IMR-90 (cell line): ENCODE measurements around the gene UROD. TPM values are rescaled to one million over a fixed set of nuclear protein-coding genes. Genes with fewer than 3 reads are reported as not detected.

Experiments used
- ATAC-seq: fragments of 200-7000 bp; cut with Tn5 transposase; 2 replicates; pipeline ENCODE4 v1.9.1; 2020; ENCODE audit warnings: low read depth, mild to moderate bottlenecking, moderate library complexity
- BruUV-seq: library from RNA; stranded (reverse); fragments of 400-500 nt; replicated peaks from 2 replicates; lab custom pipeline; 2021; lab: Mats Ljungman, UMichigan
- CTCF ChIA-PET: fragments of 300-600 bp; formaldehyde crosslinking; extraction: SDS; loops from one replicate; lab custom pipeline; 2021; ENCODE audit warnings: antibody characterized with exemption; lab: Yijun Ruan, JAX
- POLR2A ChIA-PET: fragments of 300-600 bp; sonication (Branson Sonifier 250); formaldehyde crosslinking; loops from one replicate; lab custom pipeline; 2022; ENCODE audit warnings: antibody characterized with exemption; ENCODE audit not compliant: unreplicated experiment; lab: Charles Lee
- DNase-seq: peaks from one replicate; pipeline ENCODE4 v3.0.0; 2013
- H2AFZ ChIP-seq: replicated peaks from 2 replicates; pipeline ENCODE3; 2013; ENCODE audit warnings: low read length, mild to moderate bottlenecking; ENCODE audit not compliant: poor library complexity
- H2AK5ac ChIP-seq: 2 replicates; pipeline ENCODE4 v1.6.1; 2013; ENCODE audit warnings: low read depth, low read length, inconsistent platforms
- H2AK9ac ChIP-seq: replicated peaks from 2 replicates; pipeline ENCODE3; 2013; ENCODE audit warnings: mild to moderate bottlenecking, low read depth, low read length, moderate library complexity; ENCODE audit not compliant: poor library complexity
- H2BK120ac ChIP-seq: 2 replicates; pipeline ENCODE4 v1.6.1; 2013; ENCODE audit warnings: low read depth, low read length, inconsistent platforms
- H2BK15ac ChIP-seq: 3 replicates; pipeline ENCODE4 v1.6.1; 2013; ENCODE audit warnings: low read depth, low read length, inconsistent platforms
- H2BK20ac ChIP-seq: 2 replicates; pipeline ENCODE4 v1.6.1; 2013; ENCODE audit warnings: low read depth, mild to moderate bottlenecking, inconsistent platforms, low read length, moderate library complexity
- H2BK5ac ChIP-seq: 2 replicates; pipeline ENCODE4 v1.6.1; 2013; ENCODE audit warnings: mild to moderate bottlenecking, low read depth, low read length, inconsistent platforms; ENCODE audit not compliant: poor library complexity, severe bottlenecking
- H3K14ac ChIP-seq: replicated peaks from 2 replicates; pipeline ENCODE4 v1.6.1; 2013; ENCODE audit warnings: low read depth, low read length, inconsistent platforms
- H3K18ac ChIP-seq: 2 replicates; pipeline ENCODE4 v1.6.1; 2013; ENCODE audit warnings: low read depth, low read length, control low read depth
- H3K23ac ChIP-seq: 2 replicates; pipeline ENCODE4 v1.6.1; 2013; ENCODE audit warnings: low read depth, low read length, inconsistent platforms
- H3K27ac ChIP-seq: 2 replicates; pipeline ENCODE4 v1.5.1; 2013; ENCODE audit warnings: mild to moderate bottlenecking, control low read depth, low read length; ENCODE audit not compliant: insufficient read depth
- H3K27me3 ChIP-seq: 2 replicates; pipeline ENCODE4 v1.6.1; 2013; ENCODE audit warnings: low read length; ENCODE audit not compliant: control insufficient read depth, insufficient read depth
- H3K36me3 ChIP-seq: 2 replicates; pipeline ENCODE4 v1.6.1; 2013; ENCODE audit warnings: low read length, mixed read lengths; ENCODE audit not compliant: control insufficient read depth, insufficient read depth
- H3K4ac ChIP-seq: 2 replicates; pipeline ENCODE4 v1.6.1; 2013; ENCODE audit warnings: low read depth, low read length, inconsistent platforms
- H3K4me1 ChIP-seq: 2 replicates; pipeline ENCODE4 v1.6.1; 2013; ENCODE audit warnings: low read length, mixed read lengths; ENCODE audit not compliant: control insufficient read depth, insufficient read depth
- H3K4me2 ChIP-seq: 2 replicates; pipeline ENCODE4 v1.6.1; 2013; ENCODE audit warnings: low read depth, mild to moderate bottlenecking, control low read depth, low read length, moderate library complexity
- H3K4me3 ChIP-seq: 2 replicates; pipeline ENCODE4 v1.5.1; 2013; ENCODE audit warnings: low read depth, mild to moderate bottlenecking, control low read depth, low read length, moderate library complexity; ENCODE audit not compliant: insufficient read depth
- H3K56ac ChIP-seq: 2 replicates; pipeline ENCODE4 v1.6.1; 2013; ENCODE audit warnings: low read length, inconsistent platforms; ENCODE audit not compliant: insufficient read depth; ENCODE audit errors: extremely low read depth
- H3K79me1 ChIP-seq, 2 experiments: 2 replicates each; pipeline ENCODE4 v1.6.1; 2013; ENCODE audit warnings: low read length in 2 of 2, inconsistent platforms in 1 of 2, low read depth in 1 of 2
- H3K9ac ChIP-seq: 2 replicates; pipeline ENCODE4 v1.6.1; 2013; ENCODE audit warnings: low read depth, low read length, control low read depth
- H3K9me1 ChIP-seq: 2 replicates; pipeline ENCODE4 v1.6.1; 2013; ENCODE audit warnings: low read length, inconsistent platforms; ENCODE audit not compliant: insufficient read depth
- H3K9me3 ChIP-seq: 2 replicates; pipeline ENCODE4 v1.6.1; 2013; ENCODE audit warnings: low read length; ENCODE audit not compliant: control insufficient read depth, insufficient read depth
- H4K20me1 ChIP-seq: 2 replicates; pipeline ENCODE4 v1.6.1; 2013; ENCODE audit warnings: low read length, inconsistent platforms; ENCODE audit not compliant: insufficient read depth
- H4K5ac ChIP-seq: 2 replicates; pipeline ENCODE4 v1.6.1; 2013; ENCODE audit warnings: mild to moderate bottlenecking, low read depth, low read length, control low read depth
- H4K8ac ChIP-seq, 2 experiments: 2 replicates each; pipeline ENCODE4 v1.6.1; 2013; ENCODE audit warnings: low read depth in 2 of 2, low read length in 2 of 2, control low read depth in 1 of 2, inconsistent platforms in 1 of 2
- H4K91ac ChIP-seq: 2 replicates; pipeline ENCODE4 v1.6.1; 2013; ENCODE audit warnings: low read depth, low read length, inconsistent platforms; ENCODE audit not compliant: insufficient read depth
- CEBPB ChIP-seq: IDR thresholded peaks from 2 replicates; pipeline ENCODE4 v1.6.1; 2012; ENCODE audit warnings: low read depth, low read length, improper control_type of control experiment
- CHD1 ChIP-seq: IDR thresholded peaks from 2 replicates; pipeline ENCODE4 v1.6.1; 2012; ENCODE audit warnings: low read depth, low read length, improper control_type of control experiment
- CTCF ChIP-seq: conservative IDR thresholded peaks from 2 replicates; pipeline ENCODE4 v1.5.1; 2012; ENCODE audit warnings: mild to moderate bottlenecking, low read depth, low read length, improper control_type of control experiment
- ELK1 ChIP-seq: fragments of 150-350 bp; IDR thresholded peaks from 2 replicates; pipeline ENCODE4 v1.6.1; 2016; ENCODE audit warnings: low read depth, mild to moderate bottlenecking, low read length, moderate library complexity, borderline replicate concordance
- MXI1 ChIP-seq: IDR thresholded peaks from 2 replicates; pipeline ENCODE4 v1.6.1; 2012; ENCODE audit warnings: low read depth, mild to moderate bottlenecking, low read length, moderate library complexity, borderline replicate concordance
- NFE2L2 ChIP-seq: fragments of 150-350 bp; IDR thresholded peaks from 2 replicates; pipeline ENCODE4 v1.6.1; 2016; ENCODE audit warnings: low read depth, mild to moderate bottlenecking, low read length
- POLR2A ChIP-seq: IDR thresholded peaks from 2 replicates; pipeline ENCODE4 v1.6.1; 2012; ENCODE audit warnings: mild to moderate bottlenecking, low read depth, low read length
- RCOR1 ChIP-seq: IDR thresholded peaks from 2 replicates; pipeline ENCODE4 v1.6.1; 2012; ENCODE audit warnings: mild to moderate bottlenecking, low read length, improper control_type of control experiment; ENCODE audit not compliant: insufficient replicate concordance
- SMC3 ChIP-seq: fragments of 150-350 bp; IDR thresholded peaks from 2 replicates; pipeline ENCODE4 v1.6.1; 2016; ENCODE audit warnings: low read depth, mild to moderate bottlenecking, antibody characterized with exemption, low read length, moderate library complexity
- WGBS, 2 experiments: methylation state at CpG; one replicate each; pipeline versions ENCODE4 v1.1.5 to v1.1.7; 2013; ENCODE audit warnings: missing lambda C conversion rate in 2 of 2; ENCODE audit not compliant: insufficient read length in 1 of 2; ENCODE audit errors: extremely low coverage in 2 of 2; 5-methylcytosine and 5-hydroxymethylcytosine counted together
- dilution Hi-C: fragments of 300-500 bp; cut with HindIII; formaldehyde crosslinking; loops from one replicate; pipeline ENCODE4 v1.14.3; 2018; ENCODE audit warnings: low sequenced_read_pairs; ENCODE audit not compliant: unreplicated experiment
- in situ Hi-C: fragments of 300-500 bp; cut with MboI; formaldehyde crosslinking; loops from 3 replicates; pipeline ENCODE4 v1.14.3; 2019; ENCODE audit warnings: low sequenced_read_pairs, inconsistent platforms, mixed read lengths
- intact Hi-C: fragments of 100-400 bp; cut with micrococcal nuclease; formaldehyde crosslinking; loops from 2 replicates; pipeline ENCODE4 v1.10.0; 2022
- polyA plus RNA-seq, 3 experiments: library from polyadenylated mRNA; depleted of rRNA; stranded (reverse); fragments of >200 nt; gene quantifications; 2 replicates each; pipeline ENCODE4 v1.2.3, GENCODE V29; 2012; ENCODE audit warnings: low replicate concordance in 1 of 3
- total RNA-seq: library from RNA; depleted of rRNA; stranded (reverse); fragments of >200 nt; gene quantifications from 2 replicates; pipeline ENCODE4 v1.2.3, GENCODE V29; 2012

Gene UROD
- total and polyA plus RNA-seq, 2 of the 4 experiments (the other 2 are of a cell fraction), result 220 to 224 TPM

- H4K8ac ChIP-seq, result no peak overlapping the region
- no peak for TF ChIP-seq CTCF
- no peak for TF ChIP-seq NFE2L2
- no peak for TF ChIP-seq CHD1
- no peak for TF ChIP-seq MXI1
- no peak for TF ChIP-seq CEBPB
- no peak for TF ChIP-seq RCOR1
- no peak for TF ChIP-seq ELK1
- no peak for TF ChIP-seq POLR2A
- no peak for TF ChIP-seq SMC3
- CTCF ChIA-PET, result no interaction called here
Measured at GRCh38 chr1:45043094-45043493, 31.0 kb downstream of the UROD start.

More at GRCh38 chr1:45043094-45043493, 31.0 kb downstream of the UROD start:
- H3K79me1 ChIP-seq, result no peaks in the 10 kb centered on the region
- H2BK120ac ChIP-seq, result no peak overlapping the region
- H3K4me1 ChIP-seq, result no peaks in the 10 kb centered on the region
- H3K4me2 ChIP-seq, result no peak overlapping the region
- H2BK5ac ChIP-seq, result no peak overlapping the region
- H3K18ac ChIP-seq, result no peak overlapping the region
- no peak overlapping the region for H3K23ac ChIP-seq
- H4K5ac ChIP-seq, result no peak overlapping the region
- no peak overlapping the region for H3K4me3 ChIP-seq
- intact Hi-C loops (no loop called here), dilution Hi-C loops (no loop called here), in situ Hi-C loops (no loop called here)
- no peak for ATAC-seq
- no peak overlapping the region for H2AFZ ChIP-seq
- no peaks in the 10 kb centered on the region for H3K36me3 ChIP-seq
- H3K4ac ChIP-seq, result no peak overlapping the region
- H3K9ac ChIP-seq, result no peak overlapping the region
- H2BK15ac ChIP-seq, result no peak overlapping the region
- no peak overlapping the region for H3K27ac ChIP-seq
- peaks cover 5% of the 10 kb centered on the region for H3K27me3 ChIP-seq
- H3K9me3 ChIP-seq, result no peaks in the 10 kb centered on the region
- no peak overlapping the region for H2AK9ac ChIP-seq
- no peak overlapping the region for H2BK20ac ChIP-seq
- 54% methylated on average over 2 of the region's 5 CpGs; no CpG with 5 or more reads in 1 of the 2 experiments for WGBS, 2 experiments
- H4K91ac ChIP-seq, result no peak overlapping the region
- BruUV-seq, result no TSS peak
- no peak overlapping the region for H3K56ac ChIP-seq
- no peak for DNase-seq
- POLR2A ChIA-PET, result no interaction called here
- no peak overlapping the region for H3K14ac ChIP-seq
- no peaks in the 10 kb centered on the region for H3K9me1 ChIP-seq
- no peak overlapping the region for H2AK5ac ChIP-seq
- H4K20me1 ChIP-seq, result no peaks in the 10 kb centered on the region
